RWPE1 (cell line): ENCODE results near the gene STRA6.

Experiments
- CTCF ChIA-PET: fragments of 350-600 bp; sonication (Branson Sonifier 250); formaldehyde crosslinking; extraction: SDS; loops from one replicate; lab custom pipeline; 2021; lab: Yijun Ruan, JAX
- POLR2A ChIA-PET: fragments of 400-600 bp; formaldehyde crosslinking; extraction: SDS; loops from one replicate; lab custom pipeline; 2020; ENCODE audit warnings: antibody characterized with exemption; ENCODE audit not compliant: low non-redundant PET; lab: Yijun Ruan, JAX
- DNase-seq: peaks from one replicate; pipeline ENCODE4 v3.0.0; 2012; ENCODE audit warnings: low spot score
- H3K27ac ChIP-seq: fragments of 450-650 bp; 2 replicates; pipeline ENCODE4 v1.5.1; 2017
- CTCF ChIP-seq: fragments of 450-650 bp; conservative IDR thresholded peaks from 2 replicates; pipeline ENCODE4 v1.5.1; 2017; ENCODE audit warnings: low read depth, mild to moderate bottlenecking

Gene STRA6

GRCh38 chr15:74159773-74160172, 42.8 kb downstream of the STRA6 start:
- H3K27ac ChIP-seq = no peak overlapping the region
- POLR2A ChIA-PET = no interaction called here
- CTCF ChIA-PET = interaction anchor here (1.1 kb wide), 1 partner anchor 25 kb away, joined by 4 read pairs; no protein-coding TSS in a partner anchor
- no peak for DNase-seq
- TF ChIP-seq CTCF = no peak

GRCh38 chr15:74158855-74159650, 43.5 kb downstream of the STRA6 start:
- ChIA-PET POLR2A (no interaction called here), CTCF (interaction anchor here (1.1 kb wide), 1 partner anchor 25 kb away, joined by 4 read pairs; no protein-coding TSS in a partner anchor)
- DNase-seq = no peak
- H3K27ac ChIP-seq = no peak overlapping the region
- no peak for TF ChIP-seq CTCF

GRCh38 chr15:74157868-74158827, 44.4 kb downstream of the STRA6 start:
- TF ChIP-seq CTCF = no peak
- CTCF ChIA-PET = no interaction called here
- POLR2A ChIA-PET = no interaction called here
- DNase-seq = no peak
- no peak overlapping the region for H3K27ac ChIP-seq

GRCh38 chr15:74156678-74157411, 45.7 kb downstream of the STRA6 start:
- DNase-seq = no peak
- H3K27ac ChIP-seq = no peak overlapping the region
- TF ChIP-seq CTCF = no peak
- POLR2A ChIA-PET = no interaction called here
- CTCF ChIA-PET = interaction anchor here (0.7 kb wide), 1 partner anchor 1469 kb away, joined by 3 read pairs; no protein-coding TSS in a partner anchor

GRCh38 chr15:74155766-74156417, 46.7 kb downstream of the STRA6 start:
- no peak overlapping the region for H3K27ac ChIP-seq
- no peak for TF ChIP-seq CTCF
- ChIA-PET POLR2A (no interaction called here), CTCF (interaction anchor here (0.7 kb wide), 1 partner anchor 1470 kb away, joined by 3 read pairs; no protein-coding TSS in a partner anchor)
- DNase-seq = no peak
